K562 (cell line): ENCODE data around the gene HNRNPU. TPM values are rescaled to one million over a fixed set of nuclear protein-coding genes. Genes with fewer than 3 reads are reported as not detected.

ENCODE experiments used
- ATF3 ChIP-seq, 2 experiments: fragments of 450-650 bp in 1 of 2; sonication (generic) in 1 of 2; formaldehyde crosslinking in 1 of 2; IDR thresholded peaks in 1 of 2; conservative IDR thresholded peaks in 1 of 2; 2 replicates each; pipeline versions ENCODE4 v1.6.1 to v1.8.1; 2016 to 2023; ENCODE audit warnings: mild to moderate bottlenecking in 2 of 2, moderate library complexity in 2 of 2, inconsistent platforms in 1 of 2, missing genetic modification reagents in 1 of 2
- CLOCK ChIP-seq: fragments of 250-450 bp; sonication (Bioruptor Pico); IDR thresholded peaks from 2 replicates; pipeline ENCODE4 v1.4.0; 2020; ENCODE audit warnings: mild to moderate bottlenecking, moderate library complexity, borderline replicate concordance
- CREM ChIP-seq: IDR thresholded peaks from 2 replicates; pipeline ENCODE4 v1.6.1; 2014; ENCODE audit warnings: antibody characterized with exemption, low read depth
- POLR2AphosphoS2 ChIP-seq: IDR thresholded peaks from 2 replicates; pipeline ENCODE4 v1.6.1; 2012; ENCODE audit warnings: low read length, improper control_type of control experiment
- POLR2AphosphoS5 ChIP-seq: IDR thresholded peaks from 2 replicates; pipeline ENCODE4 v1.6.1; 2011; ENCODE audit warnings: mild to moderate bottlenecking, low read depth, low read length, moderate library complexity; ENCODE audit not compliant: control insufficient read depth, insufficient read depth
- RFX1 ChIP-seq: fragments of 450-650 bp; IDR thresholded peaks from 2 replicates; pipeline ENCODE4 v1.6.1; 2016; ENCODE audit warnings: mild to moderate bottlenecking, moderate library complexity
- TEAD1 ChIP-seq, 2 experiments: fragments of 450-650 bp in 1 of 2; sonication (generic) in 1 of 2; formaldehyde crosslinking; IDR thresholded peaks; 2 replicates each; pipeline versions ENCODE4 v1.4.0 to v1.8.0; 2020 to 2022; ENCODE audit warnings: mild to moderate bottlenecking in 2 of 2, missing genetic modification reagents in 1 of 2
- ZBTB2 ChIP-seq: fragments of 450-650 bp; IDR thresholded peaks from 2 replicates; pipeline ENCODE4 v1.6.1; 2016; ENCODE audit warnings: antibody characterized with exemption
- ZNF354B ChIP-seq: fragments of 250-450 bp; sonication (Bioruptor Pico); IDR thresholded peaks from 2 replicates; pipeline ENCODE4 v1.4.0; 2020
- polyA plus RNA-seq, 8 experiments: library from polyadenylated mRNA; depleted of rRNA in 4 of 8; stranded (reverse) in 5 of 8; unstranded in 3 of 8; fragments of >200 nt; fragmentation: Nextera tagmentation in 2 of 8; fragmentation: Illumina TruSeq in 1 of 8; extraction: Ambion mirVana in 2 of 8; extraction: Trizol in 1 of 8; gene quantifications; 2 replicates each; pipeline versions ENCODE4 v1.2.1 to v1.2.3, GENCODE V29; 2011 to 2014; ENCODE audit warnings: inconsistent platforms in 1 of 8, missing spikeins in 1 of 8
- total RNA-seq, 7 experiments: library from RNA; depleted of rRNA in 6 of 7; stranded (reverse); fragments of >200 nt in 6 of 7; fragmentation: Illumina TruSeq in 2 of 7; extraction: Trizol in 2 of 7; gene quantifications; 2 replicates each; pipeline versions ENCODE4 v1.2.1 to v1.2.3, GENCODE V29; 2011 to 2021; ENCODE audit warnings: low replicate concordance in 1 of 7

The HNRNPU gene
- total and polyA plus RNA-seq, 9 of the 15 experiments (the other 6 are each of a cell fraction or from before 2014, with no cell fraction given), result 159 to 777 (median 577) TPM

GRCh38 chr1:244878681-244879080, 14.3 kb upstream of the HNRNPU start (continued):
- TF ChIP-seq ATF3 (IDR thresholded peaks at IDR 0.05) (peak; percentile 68), ATF3 (CRISPR knock-in tag; conservative IDR thresholded peaks at IDR 0.05) (no peak), CLOCK (CRISPR knock-in tag) (no peak), ZBTB2 (no peak), TEAD1 (CRISPR knock-in tag; IDR thresholded peaks at IDR 0.05) (no peak), RFX1 (no peak), ZNF354B (CRISPR knock-in tag) (no peak), CREM (no peak), POLR2AphosphoS5 (no peak), POLR2AphosphoS2 (no peak)
